DOHH2 (cell line): ENCODE results near the gene BRMS1.
"Not testable (repeated sequence)": the region's sequence is repeated elsewhere in the genome, so short reads cannot be mapped to it uniquely, and the experiment has no call there.

ENCODE experiments used
- CTCF ChIP-seq: fragments of 200-600 bp; sonication (generic); IDR thresholded peaks from one replicate; pipeline ENCODE4 v1.5.1; 2014; ENCODE audit warnings: antibody characterized with exemption, mild to moderate bottlenecking, low read depth, low read length; ENCODE audit not compliant: poor library complexity, severe bottlenecking
- EZH2phosphoT487 ChIP-seq: fragments of 200-600 bp; sonication (generic); IDR thresholded peaks from 2 replicates; pipeline ENCODE4 v1.6.1; 2017; ENCODE audit warnings: borderline replicate concordance, mild to moderate bottlenecking, antibody characterized with exemption, low read length, moderate library complexity, mixed read lengths

DNA sequence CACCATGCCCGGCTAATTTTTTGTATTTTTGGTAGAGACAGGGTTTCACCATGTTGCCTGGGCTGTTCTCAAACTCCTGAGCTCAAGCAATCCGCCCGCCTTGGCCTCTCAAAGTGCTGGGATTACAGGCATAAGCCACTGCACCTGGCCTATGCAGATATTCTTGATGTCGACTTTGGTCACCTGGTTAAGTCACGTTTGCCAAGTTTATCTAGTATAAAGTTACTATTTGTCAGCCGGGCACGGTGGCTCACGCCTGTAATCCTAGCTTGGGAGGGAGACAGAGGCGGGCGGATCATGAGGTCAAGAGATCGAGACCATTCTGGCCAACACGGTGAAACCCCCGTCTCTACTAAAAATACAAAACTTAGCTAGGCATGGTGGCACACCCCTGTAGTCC is 39.4 kb upstream of the BRMS1 start:
- not testable (repeated sequence) for TF ChIP-seq CTCF, EZH2phosphoT487
